ENCODE data around the gene CUEDC1. TPM values are rescaled to one million over a fixed set of nuclear protein-coding genes. Genes with fewer than 3 reads are reported as not detected.
A peak's percentile ranks its signal among the peaks of the same experiment; 100 is the strongest.

The CUEDC1 gene
- total and polyA plus RNA-seq, 9 of the 15 experiments (the other 6 are each of a cell fraction or from before 2014, with no cell fraction given), result 0.20 to 4.1 (median 1.6) TPM; not detected in 1

GRCh38 chr17:57995076-57995956, 40.1 kb upstream of the CUEDC1 start:
- in situ Hi-C loops (cut with MboI) (loop anchor here (5.0 kb wide), 1 partner anchor 143 kb away; the partner anchor contains the start of gene MRPS23), intact Hi-C loops (cut with micrococcal nuclease) (loop anchor here (1.0 to 5.0 kb wide), 5 partner anchors 45 to 137 kb away; no protein-coding TSS in a partner anchor)
- no peaks in the 10 kb centered on the region for H3K27me3 ChIP-seq (ENCODE audit: control insufficient read depth in 2 of 2, insufficient read depth in 2 of 2, low read length in 2 of 2)
- FAIRE-seq (peak; percentile 85), ATAC-seq (peak; percentile 85), DNase-seq (ENCODE audit: extremely low read depth in 1 of 4, low spot score in 3 of 4) (peak; percentile 50 to 81 (median 65))
- no peaks in the 10 kb centered on the region for H3K9me3 ChIP-seq (replicated peaks; ENCODE audit: control insufficient read depth, insufficient read depth, low read depth, low read length)
- no peak overlapping the region; the same call in 2 of the 3 replicates for H3K27ac ChIP-seq (ENCODE audit: extremely low read depth, low read depth, low read length)
- H3K36me3 ChIP-seq (ENCODE audit: control insufficient read depth, insufficient read depth, low read length), result peaks cover 29% of the 10 kb centered on the region
- peaks cover 2 to 31% of the 10 kb centered on the region in 2 experiments; a peak in 4 of 5 replicates for H3K4me1 ChIP-seq (replicated peaks in 1 of 2; ENCODE audit: control insufficient read depth in 2 of 2, insufficient read depth in 2 of 2, low read length in 2 of 2)
- 31% methylated on average over 4 of the region's 4 CpGs for WGBS (ENCODE audit: insufficient coverage, low coverage, missing lambda C conversion rate)
- H3K4me2 ChIP-seq (ENCODE audit: insufficient read depth, low read length), result no peak overlapping the region
- H3K9me1 ChIP-seq (ENCODE audit: control insufficient read depth, insufficient read depth, low read length), result peaks cover 3% of the 10 kb centered on the region
- no TSS peak for BruUV-seq (replicated peaks)
- ChIA-PET CTCF (ENCODE audit: low intra/inter-chr PET ratio) (interaction anchor here (0.6 to 1.4 kb wide), 8 partner anchors 12 to 871 kb away, joined by 3 to 8 read pairs (median 4); partner anchors contain the start of gene SRSF1), POLR2A (interaction anchor here (0.7 to 7.6 kb wide), 9 partner anchors 8 to 1020 kb away, joined by 3 to 82 read pairs (median 4); partner anchors contain the start of gene SRSF1)
- no peaks in the 10 kb centered on the region for H3K79me2 ChIP-seq (ENCODE audit: control insufficient read depth, insufficient read depth, low read length)
- no peak overlapping the region for H2AFZ ChIP-seq (ENCODE audit: low read depth, low read length)
- no peaks in the 10 kb centered on the region; the same call in 1 of the 2 replicates for H4K20me1 ChIP-seq (replicated peaks; ENCODE audit: control insufficient read depth, insufficient read depth, low read length)
- H3K4me3 ChIP-seq, result no peak overlapping the region
- H3K9ac ChIP-seq (ENCODE audit: insufficient read depth in 1 of 2, low read depth in 2 of 2, low read length in 2 of 2), result no peak overlapping the region
- TF ChIP-seq ZBTB2 (IDR thresholded peaks at IDR 0.05) (no peak), MCM7 (IDR thresholded peaks at IDR 0.05) (no peak), CCNT2 (IDR thresholded peaks at IDR 0.05; ENCODE audit: borderline replicate concordance, extremely low read depth, insufficient read length, low read depth, low read length) (peak; percentile 16), NBN (IDR thresholded peaks at IDR 0.05; ENCODE audit: low read depth) (no peak), HBP1 (CRISPR knock-in tag; IDR thresholded peaks at IDR 0.05) (0 out of 2 replicates have a peak, but pooled peaks have one; percentile 12), GTF2F1 (IDR thresholded peaks at IDR 0.05; ENCODE audit: low read depth, low read length) (no peak), POLR2B (IDR thresholded peaks at IDR 0.05; ENCODE audit: low read depth, partially characterized antibody) (peak; percentile 42), EWSR1 (IDR thresholded peaks at IDR 0.05; ENCODE audit: borderline replicate concordance, low read depth, partially characterized antibody) (peak; percentile 13), ZNF197 (CRISPR knock-in tag; IDR thresholded peaks at IDR 0.05; ENCODE audit: low read depth) (no peak)
